ENCODE data around the gene MYO1G. TPM values are rescaled to one million over a fixed set of nuclear protein-coding genes. Genes with fewer than 3 reads are reported as not detected.
"Not testable (repeated sequence)": the region's sequence is repeated elsewhere in the genome, so short reads cannot be mapped to it uniquely, and the experiment has no call there.

Gene MYO1G
- polyA plus RNA-seq, 1 experiment: 0.02 TPM

DNA sequence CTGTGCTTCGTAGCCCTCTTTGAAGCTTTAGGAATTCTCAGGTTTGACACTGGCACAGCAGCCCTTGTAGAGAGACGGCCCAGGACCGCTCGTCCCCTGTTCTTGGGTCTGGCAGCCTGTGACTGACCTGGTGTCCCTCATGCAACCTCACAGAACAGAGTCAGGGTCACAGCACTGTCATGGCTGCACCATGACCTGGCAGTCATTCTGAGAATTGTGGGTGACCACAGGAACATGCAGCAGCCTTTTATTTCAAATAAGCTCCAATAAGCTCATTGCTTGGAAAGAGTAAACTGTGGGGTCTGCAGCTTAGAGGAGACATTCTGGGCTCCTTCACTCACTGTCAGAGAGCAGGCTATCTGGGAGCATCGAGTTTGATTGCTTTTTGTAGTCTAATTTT lies 42.5 kb downstream of the MYO1G start:
- Histone ChIP-seq H3K27me3 (ENCODE audit: control insufficient read depth, insufficient read depth, low read length) (peaks cover 8% of the 10 kb centered on the region), H3K36me3 (ENCODE audit: control insufficient read depth, insufficient read depth, low read length) (no peaks in the 10 kb centered on the region), H3K4me3 (ENCODE audit: low read depth, low read length) (no peak overlapping the region)
- TF ChIP-seq, protein P1, sequence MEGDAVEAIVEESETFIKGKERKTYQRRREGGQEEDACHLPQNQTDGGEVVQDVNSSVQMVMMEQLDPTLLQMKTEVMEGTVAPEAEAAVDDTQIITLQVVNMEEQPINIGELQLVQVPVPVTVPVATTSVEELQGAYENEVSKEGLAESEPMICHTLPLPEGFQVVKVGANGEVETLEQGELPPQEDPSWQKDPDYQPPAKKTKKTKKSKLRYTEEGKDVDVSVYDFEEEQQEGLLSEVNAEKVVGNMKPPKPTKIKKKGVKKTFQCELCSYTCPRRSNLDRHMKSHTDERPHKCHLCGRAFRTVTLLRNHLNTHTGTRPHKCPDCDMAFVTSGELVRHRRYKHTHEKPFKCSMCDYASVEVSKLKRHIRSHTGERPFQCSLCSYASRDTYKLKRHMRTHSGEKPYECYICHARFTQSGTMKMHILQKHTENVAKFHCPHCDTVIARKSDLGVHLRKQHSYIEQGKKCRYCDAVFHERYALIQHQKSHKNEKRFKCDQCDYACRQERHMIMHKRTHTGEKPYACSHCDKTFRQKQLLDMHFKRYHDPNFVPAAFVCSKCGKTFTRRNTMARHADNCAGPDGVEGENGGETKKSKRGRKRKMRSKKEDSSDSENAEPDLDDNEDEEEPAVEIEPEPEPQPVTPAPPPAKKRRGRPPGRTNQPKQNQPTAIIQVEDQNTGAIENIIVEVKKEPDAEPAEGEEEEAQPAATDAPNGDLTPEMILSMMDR (IDR thresholded peaks at IDR 0.05; ENCODE audit: insufficient read depth, low read depth, low read length): no peak
- POLR2A ChIA-PET: no interaction called here
- CTCF ChIA-PET: no interaction called here
- DNase-seq (ENCODE audit: low read depth): no peak

DNA sequence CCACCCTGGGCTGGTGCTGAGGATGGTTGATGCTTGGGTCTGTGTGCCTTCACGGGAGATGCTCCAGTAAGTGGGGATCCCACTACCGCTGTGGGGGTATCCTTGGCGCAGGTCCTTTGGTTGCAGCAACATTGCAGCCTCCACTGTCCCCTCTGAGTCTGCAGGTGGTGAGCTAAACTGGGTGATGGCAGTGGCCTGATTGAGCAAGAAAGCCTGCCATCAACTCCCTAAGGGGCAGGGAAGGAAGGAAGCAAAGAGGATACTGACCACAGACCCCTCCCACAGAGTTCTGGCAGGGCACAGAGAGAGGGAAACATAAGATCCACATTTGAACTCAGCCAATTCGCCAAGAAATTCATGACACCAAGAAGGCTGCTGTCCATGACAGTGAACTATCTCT lies 43.2 kb downstream of the MYO1G start:
- no peak for DNase-seq (ENCODE audit: low read depth)
- TF ChIP-seq, protein P1 (IDR thresholded peaks at IDR 0.05; ENCODE audit: insufficient read depth, low read depth, low read length): no peak
- Histone ChIP-seq H3K36me3 (ENCODE audit: control insufficient read depth, insufficient read depth, low read length) (no peaks in the 10 kb centered on the region), H3K4me3 (ENCODE audit: low read depth, low read length) (no peak overlapping the region), H3K27me3 (ENCODE audit: control insufficient read depth, insufficient read depth, low read length) (peaks cover 8% of the 10 kb centered on the region)
- ChIA-PET POLR2A (no interaction called here), CTCF (no interaction called here)

DNA sequence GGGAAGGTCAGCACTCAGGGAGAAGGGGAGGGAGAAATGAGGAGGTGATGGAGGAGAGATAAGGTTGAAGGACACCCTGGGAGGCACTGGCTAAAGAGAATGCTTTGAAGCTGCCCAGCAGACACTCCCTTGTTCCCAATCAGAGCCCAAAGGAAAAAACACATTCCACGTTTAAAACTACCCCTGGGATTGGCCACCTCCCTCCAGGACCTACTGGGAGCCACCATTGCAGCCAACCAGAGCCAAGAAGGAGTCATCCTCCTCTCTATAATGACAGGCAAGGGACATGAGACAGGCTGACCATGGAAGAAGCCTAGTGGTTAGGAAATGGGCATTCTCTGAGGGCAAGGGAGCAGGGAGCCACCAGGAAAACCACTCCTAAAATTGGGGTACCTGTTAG lies 43.8 kb downstream of the MYO1G start:
- H3K27me3 ChIP-seq (ENCODE audit: control insufficient read depth, insufficient read depth, low read length): peaks cover 6% of the 10 kb centered on the region
- H3K4me3 ChIP-seq (ENCODE audit: low read depth, low read length): no peak overlapping the region
- no peaks in the 10 kb centered on the region for H3K36me3 ChIP-seq (ENCODE audit: control insufficient read depth, insufficient read depth, low read length)
- POLR2A ChIA-PET: no interaction called here
- DNase-seq (ENCODE audit: low read depth): no peak
- TF ChIP-seq, protein P1 (IDR thresholded peaks at IDR 0.05; ENCODE audit: insufficient read depth, low read depth, low read length): no peak
- CTCF ChIA-PET: interaction anchor here (1.0 kb wide), 1 partner anchor 13 kb away, joined by 3 read pairs; no protein-coding TSS in a partner anchor

DNA sequence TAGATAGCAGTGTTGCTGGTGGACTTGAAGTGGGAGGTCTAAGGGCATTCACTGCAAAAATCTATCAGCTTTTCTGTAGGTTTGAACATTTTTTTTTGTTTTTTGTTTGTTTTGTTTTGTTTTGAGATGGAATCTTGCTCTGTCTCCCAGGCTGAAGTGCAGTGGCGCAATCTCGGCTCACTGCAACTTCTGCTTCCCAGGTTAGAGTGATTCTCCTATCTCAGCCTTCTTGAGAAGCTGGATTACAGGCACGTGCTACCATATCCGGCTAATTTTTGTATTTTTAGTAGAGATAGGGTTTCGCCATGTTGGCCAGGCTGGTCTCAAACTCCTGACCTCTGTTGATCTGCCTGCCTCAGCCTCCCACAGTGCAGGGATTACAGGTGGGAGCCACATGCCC lies 44.3 kb downstream of the MYO1G start:
- H3K4me3 ChIP-seq (ENCODE audit: low read depth, low read length); POLR2A ChIA-PET; H3K36me3 ChIP-seq (ENCODE audit: control insufficient read depth, insufficient read depth, low read length); DNase-seq (ENCODE audit: low read depth); H3K27me3 ChIP-seq (ENCODE audit: control insufficient read depth, insufficient read depth, low read length): not testable (repeated sequence)
- CTCF ChIA-PET: interaction anchor here (1.0 kb wide), 1 partner anchor 12 kb away, joined by 3 read pairs; no protein-coding TSS in a partner anchor

DNA sequence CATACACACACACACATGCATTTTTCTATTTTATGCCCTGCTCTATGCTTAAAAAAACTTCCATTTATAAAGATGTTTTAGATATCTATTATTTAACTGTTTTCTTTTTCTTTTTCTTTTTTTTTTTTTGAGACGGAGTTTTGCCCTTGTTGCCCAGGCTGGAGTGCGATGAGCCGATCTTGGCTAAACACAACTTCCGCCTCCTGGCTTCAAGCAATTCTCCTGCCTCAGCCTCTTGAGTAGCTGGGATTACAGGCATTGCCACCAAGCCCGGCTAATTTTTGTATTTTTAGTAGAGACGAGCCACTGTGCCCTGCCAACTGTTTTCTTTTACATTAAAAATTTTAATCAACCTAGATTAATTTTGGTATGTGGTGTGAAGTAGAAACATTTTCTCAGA lies 47.9 kb downstream of the MYO1G start:
- no peak for DNase-seq (ENCODE audit: low read depth)
- Histone ChIP-seq H3K27me3 (ENCODE audit: control insufficient read depth, insufficient read depth, low read length) (peaks cover 5% of the 10 kb centered on the region), H3K4me3 (ENCODE audit: low read depth, low read length) (no peak overlapping the region), H3K36me3 (ENCODE audit: control insufficient read depth, insufficient read depth, low read length) (no peaks in the 10 kb centered on the region)
- CTCF ChIA-PET: no interaction called here
- POLR2A ChIA-PET: no interaction called here
- TF ChIP-seq, protein P1 (IDR thresholded peaks at IDR 0.05; ENCODE audit: insufficient read depth, low read depth, low read length): no peak

DNA sequence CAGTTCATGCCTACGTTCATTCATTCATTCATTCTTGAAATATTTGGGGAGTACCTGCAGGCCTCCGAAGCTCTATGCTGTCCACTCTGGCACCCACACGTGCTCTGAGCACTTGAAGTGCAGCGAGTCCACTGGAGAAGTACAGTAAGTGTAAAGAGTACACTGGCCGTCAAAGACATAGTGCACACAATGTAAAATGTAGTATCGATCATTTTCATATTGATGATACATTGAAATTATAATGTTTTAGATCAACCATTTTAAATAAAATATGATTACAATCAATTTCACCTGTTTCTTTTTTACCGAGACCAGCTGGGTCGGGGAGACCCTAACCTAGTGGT lies 56.5 kb downstream of the MYO1G start:
- TF ChIP-seq, protein P1 (IDR thresholded peaks at IDR 0.05; ENCODE audit: insufficient read depth, low read depth, low read length): no peak
- Histone ChIP-seq H3K4me3 (ENCODE audit: low read depth, low read length) (no peak overlapping the region), H3K36me3 (ENCODE audit: control insufficient read depth, insufficient read depth, low read length) (no peaks in the 10 kb centered on the region), H3K27me3 (ENCODE audit: control insufficient read depth, insufficient read depth, low read length) (peaks cover 1% of the 10 kb centered on the region; the same call in 1 of the 2 replicates)
- ChIA-PET CTCF (interaction anchor here (0.6 to 2.6 kb wide), 15 partner anchors 9 to 335 kb away, joined by 3 to 20 read pairs (median 4); partner anchors contain the start of gene PURB), POLR2A (no interaction called here)
- no peak for DNase-seq (ENCODE audit: low read depth)

Data from BJ (cell line).